Testis (tissue), 2 donors: Measurements from ENCODE around the gene TNS1.

Experiments used
- POLR2A ChIP-seq: fragments of 450-650 bp; IDR thresholded peaks from one replicate; pipeline ENCODE4 v1.6.1; 2017; ENCODE audit warnings: antibody characterized with exemption, mild to moderate bottlenecking, moderate library complexity
- TF ChIP-seq, protein P1 (sequence below), 3 experiments: fragments of 450-650 bp in 2 of 3; fragments of 200-600 bp in 1 of 3; sonication (generic) in 1 of 3; IDR thresholded peaks; one replicate each; pipeline ENCODE4 v1.5.1; 2016 to 2019; ENCODE audit warnings: antibody characterized with exemption in 3 of 3, mild to moderate bottlenecking in 2 of 3, moderate library complexity in 1 of 3

DNA sequence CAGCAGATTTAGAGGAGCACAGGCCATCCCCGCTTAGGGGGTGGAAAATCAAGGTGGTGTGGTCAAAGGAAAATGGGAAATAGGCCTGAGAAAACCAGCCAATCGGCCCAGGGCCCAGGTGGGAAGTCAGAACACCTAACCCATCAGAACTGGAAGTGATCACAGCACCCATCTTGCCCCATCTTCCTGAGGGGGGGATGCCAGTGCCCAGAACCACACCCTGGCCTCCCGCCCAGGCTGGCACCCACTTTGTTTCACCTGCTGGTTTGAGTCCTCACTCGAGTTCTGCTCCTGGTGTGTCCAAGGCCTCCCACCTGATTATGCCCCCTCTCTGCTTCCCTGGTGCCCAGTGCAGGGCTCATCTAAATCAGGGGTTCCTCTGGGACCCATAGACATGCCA lies 174.5 kb downstream of the TNS1 start:
- TF ChIP-seq, protein P1, sequence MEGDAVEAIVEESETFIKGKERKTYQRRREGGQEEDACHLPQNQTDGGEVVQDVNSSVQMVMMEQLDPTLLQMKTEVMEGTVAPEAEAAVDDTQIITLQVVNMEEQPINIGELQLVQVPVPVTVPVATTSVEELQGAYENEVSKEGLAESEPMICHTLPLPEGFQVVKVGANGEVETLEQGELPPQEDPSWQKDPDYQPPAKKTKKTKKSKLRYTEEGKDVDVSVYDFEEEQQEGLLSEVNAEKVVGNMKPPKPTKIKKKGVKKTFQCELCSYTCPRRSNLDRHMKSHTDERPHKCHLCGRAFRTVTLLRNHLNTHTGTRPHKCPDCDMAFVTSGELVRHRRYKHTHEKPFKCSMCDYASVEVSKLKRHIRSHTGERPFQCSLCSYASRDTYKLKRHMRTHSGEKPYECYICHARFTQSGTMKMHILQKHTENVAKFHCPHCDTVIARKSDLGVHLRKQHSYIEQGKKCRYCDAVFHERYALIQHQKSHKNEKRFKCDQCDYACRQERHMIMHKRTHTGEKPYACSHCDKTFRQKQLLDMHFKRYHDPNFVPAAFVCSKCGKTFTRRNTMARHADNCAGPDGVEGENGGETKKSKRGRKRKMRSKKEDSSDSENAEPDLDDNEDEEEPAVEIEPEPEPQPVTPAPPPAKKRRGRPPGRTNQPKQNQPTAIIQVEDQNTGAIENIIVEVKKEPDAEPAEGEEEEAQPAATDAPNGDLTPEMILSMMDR (IDR thresholded peaks at IDR 0.05): no peak
- TF ChIP-seq POLR2A: no peak
